Stromal cell of bone marrow (primary cell): ENCODE measurements around the gene DQX1.
"Not testable (repeated sequence)": the region's sequence is repeated elsewhere in the genome, so short reads cannot be mapped to it uniquely, and the experiment has no call there.

ENCODE experiments used
- DNase-seq: peaks from one replicate; pipeline ENCODE4 v3.0.0-alpha.2; 2012; ENCODE audit warnings: low read depth

Gene DQX1

DNA sequence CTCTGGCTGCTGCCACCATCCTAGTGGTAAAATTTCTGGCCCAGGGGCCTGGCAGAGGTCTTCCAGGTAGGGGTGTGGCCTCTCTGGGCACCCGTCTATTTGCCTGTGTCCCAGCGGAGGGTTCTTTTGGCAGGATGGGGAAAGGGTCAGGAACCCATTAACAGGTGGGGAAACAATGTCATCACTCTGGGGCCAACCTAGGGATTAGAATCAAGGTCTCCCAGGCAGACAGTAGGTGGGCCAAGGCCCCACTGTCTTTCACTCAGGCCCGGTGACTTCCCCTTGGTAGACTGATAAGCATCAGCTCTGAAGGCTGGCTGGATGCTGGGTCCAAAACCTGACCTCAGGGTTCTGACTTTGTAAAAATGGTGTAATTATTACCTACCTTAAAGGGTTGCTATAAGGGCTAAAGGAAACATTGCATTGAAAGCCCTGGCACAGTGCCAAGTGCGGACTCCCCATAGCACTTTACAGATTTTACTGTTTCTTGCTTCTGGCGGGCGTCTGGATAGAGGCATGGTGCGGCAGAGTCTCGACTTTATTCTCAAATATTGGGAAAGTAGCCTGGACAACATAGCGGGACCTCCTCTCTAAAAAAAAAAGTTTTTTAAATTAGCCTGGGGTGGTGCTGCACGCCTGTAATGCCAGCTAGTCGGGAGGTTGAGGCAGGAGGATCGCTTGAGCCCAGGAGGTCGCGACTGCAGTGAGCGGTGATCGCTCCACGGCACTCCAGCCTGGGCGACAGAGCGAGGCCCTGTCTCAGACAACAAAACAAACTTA, 28.8 kb downstream of the DQX1 start:
- no peak for DNase-seq

DNA sequence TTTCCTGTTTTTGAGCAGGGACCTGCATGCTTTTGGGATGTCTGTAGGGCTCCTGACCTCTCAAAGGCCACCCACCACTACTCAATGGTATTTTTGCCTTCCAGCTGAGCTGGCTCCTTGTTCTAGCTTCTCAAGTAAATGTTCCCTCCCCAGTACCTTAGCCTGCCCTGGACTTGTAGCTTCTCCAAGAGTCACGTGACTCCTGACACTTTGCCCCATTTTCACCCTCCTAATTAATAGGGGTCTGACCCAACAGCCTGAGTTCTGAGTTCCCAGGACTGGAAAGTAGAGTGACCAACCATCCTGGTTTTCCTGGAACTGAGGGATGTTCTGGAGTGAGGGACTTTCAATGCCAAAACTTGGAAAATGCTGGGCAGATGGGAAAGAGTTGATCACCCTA, 30.6 kb downstream of the DQX1 start:
- no peak for DNase-seq

DNA sequence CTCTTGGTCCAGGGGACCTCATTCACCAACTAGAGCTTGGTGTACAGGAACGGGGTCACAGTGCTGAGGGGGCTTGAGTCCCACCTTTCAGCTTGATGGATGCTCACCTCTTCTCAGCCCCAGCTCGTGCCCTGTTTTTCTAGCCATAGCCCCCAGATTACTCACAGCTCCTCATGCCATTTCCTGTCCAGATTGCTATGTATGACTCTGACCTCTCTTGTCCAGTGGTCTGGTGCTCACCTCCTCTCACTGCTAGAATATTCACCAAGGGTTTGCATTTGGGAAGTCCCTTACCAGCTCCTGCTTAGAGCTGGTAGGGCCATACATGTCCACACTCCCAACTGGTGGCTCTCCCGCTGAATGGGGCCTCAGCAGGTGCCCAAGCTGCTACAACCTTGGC, 32.5 kb downstream of the DQX1 start:
- no peak for DNase-seq

DNA sequence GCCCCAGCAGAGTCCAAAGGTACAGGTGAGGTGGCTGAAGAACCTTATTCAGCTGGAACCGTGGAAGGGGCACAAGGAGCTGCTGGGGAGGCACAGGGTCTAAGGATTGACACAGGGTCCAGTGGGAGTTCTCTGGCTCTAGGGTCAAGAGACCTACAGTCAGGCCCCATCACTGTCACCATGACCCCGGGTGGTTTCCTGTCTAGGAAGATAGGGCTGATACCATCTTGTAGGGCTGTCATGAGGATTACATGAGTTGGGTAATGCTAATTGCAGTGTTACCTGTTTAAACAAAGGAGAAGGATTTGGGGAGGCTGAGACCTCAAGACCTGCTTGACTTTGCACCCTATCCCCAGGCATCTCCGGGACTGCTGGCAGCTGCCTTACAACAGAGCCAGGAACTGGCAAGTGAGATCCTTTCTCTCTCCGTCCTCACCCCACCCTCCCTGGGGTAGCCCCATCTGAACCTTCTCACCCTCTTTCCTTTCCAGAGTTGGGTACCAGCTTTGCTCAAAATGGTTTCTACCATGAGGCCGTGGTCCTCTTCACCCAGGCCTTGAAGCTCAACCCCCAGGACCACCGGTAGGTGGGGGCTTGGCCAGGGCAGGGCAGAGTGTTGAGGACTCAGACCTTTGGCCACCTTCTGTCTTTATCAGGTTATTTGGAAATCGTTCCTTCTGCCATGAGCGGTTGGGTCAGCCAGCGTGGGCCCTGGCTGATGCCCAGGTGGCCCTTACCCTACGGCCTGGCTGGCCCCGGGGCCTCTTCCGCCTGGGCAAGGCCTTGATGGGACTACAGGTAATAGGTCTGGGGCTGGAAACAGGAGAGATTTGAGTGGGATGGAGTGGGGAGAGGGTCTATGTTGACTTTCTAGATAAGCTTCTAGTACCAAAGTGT, 34.1 kb downstream of the DQX1 start:
- no peak for DNase-seq

DNA sequence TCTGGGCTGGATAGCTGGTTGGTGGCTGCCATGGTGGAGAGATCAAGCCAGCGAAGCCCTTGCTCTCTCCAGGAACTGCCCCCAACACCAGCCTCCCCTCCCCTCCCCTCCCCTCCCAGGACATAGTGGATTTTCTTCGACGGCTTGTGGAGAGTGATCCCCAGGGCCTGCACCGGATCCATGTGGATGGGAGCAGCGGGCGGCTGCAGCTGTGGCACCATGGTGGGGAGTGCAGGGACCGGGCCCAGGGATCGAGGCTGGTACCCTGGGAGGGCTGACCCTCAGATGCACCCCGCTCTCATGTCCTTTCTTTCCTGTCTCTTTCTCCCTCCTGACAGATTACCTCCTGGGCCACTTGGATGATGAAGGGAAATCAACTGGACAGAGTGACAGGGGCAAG, 36.1 kb downstream of the DQX1 start:
- no peak for DNase-seq

DNA sequence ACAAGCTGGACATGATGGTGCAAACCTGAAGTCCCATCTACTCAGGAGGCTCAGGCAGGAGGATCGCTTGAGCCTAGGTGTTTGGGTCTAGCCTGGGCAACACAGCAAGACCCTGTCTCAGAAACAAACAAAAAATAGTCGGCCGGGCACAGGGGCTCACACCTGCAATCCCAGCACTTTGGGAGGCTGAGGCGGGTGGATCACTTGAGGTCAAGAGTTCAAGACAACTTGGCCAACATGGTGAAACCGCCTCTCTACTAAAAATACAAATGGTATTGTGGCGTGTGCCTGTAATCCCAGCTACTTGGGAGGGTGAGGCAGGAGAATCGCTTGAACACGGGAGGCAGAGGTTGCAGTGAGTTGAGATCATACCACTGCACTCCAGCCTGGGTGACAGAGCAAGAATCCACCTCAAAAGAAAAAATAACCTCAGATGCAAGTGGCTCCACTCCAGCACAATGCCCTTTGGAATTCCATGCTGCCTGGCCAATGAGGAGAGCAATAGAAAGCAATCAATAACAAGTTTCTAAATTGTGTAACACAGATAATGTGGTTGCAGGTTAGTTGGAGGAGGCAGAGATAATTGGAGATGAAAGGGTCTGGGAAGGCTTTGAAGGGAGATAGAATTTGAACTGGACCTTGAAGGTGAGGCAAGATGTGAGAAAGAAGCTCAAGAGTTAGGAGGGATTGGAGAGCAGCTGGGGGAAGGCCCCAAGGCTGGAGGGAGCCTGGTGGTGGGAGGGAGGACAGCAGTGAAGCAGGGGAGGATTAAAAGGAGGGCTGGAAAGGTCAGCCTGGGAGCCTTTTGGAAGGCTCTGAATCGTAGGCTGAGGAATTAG, 37.2 kb downstream of the DQX1 start:
- no peak for DNase-seq

DNA sequence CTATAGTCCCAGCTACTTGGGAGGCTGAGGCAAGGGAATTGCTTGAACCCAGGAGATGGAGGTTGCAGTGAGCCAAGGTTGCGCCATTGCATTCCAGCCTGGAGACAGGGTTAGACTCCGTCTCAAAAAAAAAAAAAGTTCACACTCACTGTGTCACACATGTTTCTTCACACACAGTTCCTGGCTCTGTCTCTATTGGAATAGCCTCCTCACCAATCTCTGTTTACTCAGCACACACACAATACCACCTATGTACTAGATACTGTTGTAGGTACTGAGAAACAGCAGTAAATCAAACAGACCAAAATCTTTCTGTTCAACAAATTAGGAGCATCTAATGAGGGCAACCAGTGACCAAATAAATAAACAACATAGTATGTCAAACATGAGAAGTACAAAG, 39.9 kb downstream of the DQX1 start:
- DNase-seq, result no peak

DNA sequence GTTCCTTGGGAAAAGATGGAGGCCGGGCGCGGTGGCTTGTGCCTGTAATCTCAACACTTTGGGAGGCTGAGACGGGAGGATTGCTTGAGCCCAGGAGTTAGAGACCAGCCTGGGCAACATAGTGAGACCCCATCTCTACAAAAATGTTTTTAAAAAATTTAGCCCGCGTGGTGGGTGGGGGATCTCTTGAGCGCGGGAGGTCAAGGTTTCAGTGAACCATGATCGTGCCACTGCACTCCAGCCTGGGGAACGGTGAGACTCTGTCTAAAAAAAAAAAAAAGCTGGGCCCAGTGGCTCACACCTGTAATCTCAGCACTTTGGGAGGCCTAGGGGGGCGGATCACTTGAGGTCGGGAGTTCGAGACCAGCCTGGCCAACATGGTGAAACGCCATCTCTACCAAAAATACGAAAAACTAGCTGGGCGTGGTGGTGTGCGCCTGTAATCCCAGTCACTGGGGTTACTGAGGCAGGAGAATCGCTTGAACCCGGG, 42.3 kb downstream of the DQX1 start:
- DNase-seq, result not testable (repeated sequence)

DNA sequence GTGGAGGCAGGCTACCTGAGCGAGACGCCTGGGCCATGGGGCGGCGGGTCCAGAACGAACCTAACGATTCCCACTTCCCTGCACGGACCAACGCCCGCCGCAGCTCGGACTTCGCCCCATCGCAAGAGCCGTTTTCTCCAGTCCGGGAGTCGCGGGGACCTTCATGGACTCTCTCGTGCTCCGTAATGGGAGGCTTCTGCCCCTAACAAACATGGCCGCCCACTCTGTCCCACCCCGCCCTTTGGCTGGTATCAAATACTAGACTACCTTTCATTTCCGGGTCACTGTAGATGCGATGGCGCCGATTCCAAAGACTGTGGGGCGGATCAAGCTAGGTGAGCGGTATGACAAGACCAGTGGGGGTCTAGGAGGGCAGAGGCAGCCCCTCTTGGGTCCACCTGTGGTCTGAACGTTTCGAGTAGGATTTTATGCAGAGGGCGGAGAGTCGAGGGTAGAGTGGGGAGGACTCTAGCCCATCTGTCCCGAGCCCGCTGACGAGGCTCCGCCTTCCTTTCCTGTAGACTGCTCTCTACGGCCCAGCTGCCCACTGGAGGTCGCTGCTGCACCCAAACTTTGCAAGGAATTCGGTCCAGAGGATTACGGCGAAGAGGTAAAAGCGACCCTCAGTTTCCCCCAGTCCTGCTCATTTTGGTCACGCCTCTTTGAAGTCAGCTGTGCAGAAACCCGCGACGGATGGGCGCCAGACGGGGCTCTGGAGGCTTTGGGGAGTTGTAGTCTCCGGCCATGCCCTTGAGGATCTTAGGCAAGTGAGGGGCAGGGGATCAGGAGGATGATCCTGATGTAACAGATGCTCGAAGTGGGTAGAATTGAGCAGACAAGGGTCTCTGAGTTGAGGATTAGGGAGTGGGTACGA, 43.0 kb downstream of the DQX1 start, which contains the start of the genes CCDC142 and TTC31:
Gene CCDC142 (minus strand): TSS at position 198 of the 874 bp plus-strand sequence. CDS start 161 bp downstream, at position 37.
Gene TTC31 (plus strand): TSS at position 281 of the 874 bp plus-strand sequence. CDS start 15 bp downstream, at position 296.
- peak; percentile 93 for DNase-seq

DNA sequence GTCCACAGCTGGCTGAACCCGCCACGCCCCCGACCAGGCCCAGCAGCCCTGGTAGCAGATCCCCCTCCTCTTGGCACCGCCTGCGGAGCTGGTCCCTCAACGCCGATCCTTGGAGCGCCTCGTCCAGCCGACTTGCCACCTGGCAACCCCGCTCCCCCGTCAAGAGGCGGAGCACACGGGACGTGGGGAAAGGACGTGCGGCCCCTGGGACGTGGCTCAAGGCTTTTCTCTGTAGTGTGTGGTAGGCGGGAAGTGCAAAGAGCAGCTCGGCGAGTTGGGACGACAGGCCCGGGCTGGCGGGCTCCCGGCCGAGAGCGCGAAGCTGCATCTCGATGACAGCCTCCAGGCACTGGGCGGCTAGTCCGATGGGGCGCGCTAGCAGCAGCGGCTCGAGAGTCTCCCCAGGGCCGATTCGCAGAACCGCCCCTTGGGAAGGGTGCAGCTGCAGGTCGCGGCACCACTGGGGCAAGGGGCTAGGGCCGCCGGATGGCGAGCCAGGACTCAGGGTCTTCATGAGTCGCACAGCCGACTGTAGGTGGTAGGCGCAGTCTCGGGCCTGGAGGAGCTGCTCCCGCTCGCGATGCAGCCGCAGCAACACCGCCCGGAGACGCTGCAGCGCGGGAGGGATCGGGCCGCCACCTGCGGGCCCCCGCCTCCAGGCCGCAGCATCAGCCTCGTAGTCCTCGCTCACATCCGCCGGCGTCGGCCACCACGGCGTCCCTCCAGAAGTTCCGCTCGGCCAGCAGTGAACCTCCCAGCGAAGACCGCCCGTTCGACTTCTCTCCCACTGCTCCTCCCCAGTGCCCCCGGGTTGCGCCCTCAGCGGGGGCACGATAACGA, 43.9 kb downstream of the DQX1 start:
- DNase-seq, result no peak

DNA sequence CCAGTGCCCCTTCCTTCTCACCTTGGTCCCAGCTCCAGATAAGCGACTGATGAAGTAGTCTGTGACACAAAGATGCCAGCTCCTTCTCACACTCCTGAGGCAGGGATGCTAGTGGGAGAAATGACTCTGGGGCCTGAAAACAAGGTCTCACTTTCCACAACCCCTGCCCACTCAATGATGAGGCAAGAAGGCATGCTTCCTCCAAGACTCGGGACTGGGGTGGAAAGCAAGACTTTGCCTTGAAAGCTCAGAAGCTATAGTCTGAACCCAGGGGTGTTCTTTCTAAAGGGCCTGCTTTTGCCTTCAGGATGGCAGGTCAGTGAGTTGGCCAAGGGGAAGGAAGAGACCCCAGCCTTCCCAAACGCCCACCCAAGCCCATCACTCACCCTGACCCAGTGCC, 44.6 kb downstream of the DQX1 start:
- DNase-seq, result no peak

DNA sequence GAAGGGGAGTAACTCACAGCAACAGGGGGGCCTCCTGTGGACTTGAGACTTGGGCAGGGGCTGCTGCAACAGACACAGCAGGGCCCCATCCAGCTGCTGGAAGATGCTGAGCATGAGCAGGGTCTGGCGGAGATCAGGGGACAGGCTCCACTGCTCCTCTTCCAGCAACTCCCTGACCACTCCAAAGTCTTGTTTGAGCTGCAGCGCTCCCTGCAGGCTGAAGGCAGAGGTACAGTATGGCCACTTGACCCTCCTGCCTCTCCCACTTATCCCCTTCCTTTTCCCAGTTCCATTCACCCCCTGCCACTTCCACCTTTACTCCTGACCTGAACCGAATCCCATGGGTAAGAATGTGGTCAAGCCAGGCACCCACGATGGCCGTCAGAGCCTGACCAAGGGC, 51.1 kb downstream of the DQX1 start:
- DNase-seq, result no peak

DNA sequence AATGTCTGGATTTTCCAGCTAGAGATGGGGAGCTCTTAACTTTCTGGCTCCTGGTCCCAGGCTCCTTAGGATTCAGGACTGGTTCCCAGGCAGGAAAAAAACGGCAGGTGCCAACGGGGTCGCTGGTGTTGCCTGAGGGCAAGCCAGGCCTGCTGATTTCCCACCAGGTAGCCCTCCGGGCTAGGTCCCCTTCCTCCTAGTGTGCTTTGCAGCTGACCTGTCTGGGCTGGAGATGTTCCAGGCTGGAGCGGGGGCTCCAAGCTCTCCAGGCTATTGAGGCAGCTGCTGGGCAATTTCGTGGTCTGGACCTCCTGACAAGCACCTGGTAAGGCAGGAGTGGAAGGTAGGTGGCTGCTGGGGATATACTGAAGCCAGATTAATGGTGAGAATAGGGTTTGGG, 51.5 kb downstream of the DQX1 start:
- no peak for DNase-seq

DNA sequence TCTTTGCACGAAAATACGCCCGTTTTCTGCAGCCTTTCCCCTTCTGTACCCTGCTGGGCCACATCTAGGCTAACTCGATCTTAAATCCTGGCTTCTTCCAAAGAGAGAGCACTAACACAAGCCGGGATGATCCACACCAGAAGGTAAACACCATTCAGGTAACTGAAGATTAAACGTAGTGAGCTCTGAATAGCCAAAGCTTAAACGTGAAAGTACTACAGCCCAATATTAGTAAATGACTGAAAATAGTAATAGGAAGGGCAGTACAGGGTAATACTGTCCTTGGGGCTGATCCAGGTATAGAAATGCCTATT, 53.1 kb downstream of the DQX1 start:
- DNase-seq, result no peak

DNA sequence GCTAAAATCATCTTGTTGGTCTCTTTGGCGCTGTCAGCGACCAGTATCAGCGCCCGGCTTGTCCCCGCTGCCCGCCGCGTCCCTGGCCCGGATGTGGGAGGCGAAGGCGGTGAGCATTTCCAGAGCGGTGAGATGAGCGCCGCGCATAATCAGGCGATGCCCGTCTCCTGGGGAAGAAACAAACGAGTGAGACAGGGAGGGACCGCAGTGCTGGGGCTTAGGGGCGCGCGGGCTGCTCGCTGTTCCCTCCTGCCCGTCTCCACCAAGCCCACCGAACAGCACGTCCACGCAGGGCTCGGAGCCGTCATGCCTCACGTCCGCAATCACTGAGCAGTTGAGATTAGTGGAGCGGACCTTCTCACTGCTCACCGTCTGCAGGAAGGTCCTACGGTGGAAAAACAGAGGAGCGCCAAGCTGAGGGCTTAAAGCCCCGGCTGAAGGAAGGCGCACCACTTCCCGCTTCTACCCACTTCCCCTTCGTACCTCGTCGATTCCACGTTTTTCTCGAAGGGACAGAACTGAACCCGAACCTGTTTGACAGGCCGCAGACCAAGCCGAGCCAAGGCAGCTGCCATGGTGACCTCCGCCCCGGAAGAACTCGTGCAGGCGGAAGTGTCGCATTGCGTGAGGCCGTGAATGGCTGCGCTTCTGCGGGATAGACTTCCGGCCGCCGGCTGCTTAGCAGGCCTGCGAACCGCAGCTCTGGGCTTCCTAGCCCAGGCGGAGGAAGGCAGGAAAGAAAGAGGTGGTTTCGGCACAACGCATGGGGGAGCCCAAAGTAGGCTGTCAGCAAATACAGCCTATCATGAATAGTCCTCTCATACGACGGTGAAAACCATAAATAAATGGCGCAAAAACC, 53.7 kb downstream of the DQX1 start, which contains the start of gene MRPL53:
Gene MRPL53 (minus strand): TSS at position 595 of the 859 bp plus-strand sequence. CDS start 20 bp downstream, at position 575.
- peak; percentile 85 for DNase-seq

DNA sequence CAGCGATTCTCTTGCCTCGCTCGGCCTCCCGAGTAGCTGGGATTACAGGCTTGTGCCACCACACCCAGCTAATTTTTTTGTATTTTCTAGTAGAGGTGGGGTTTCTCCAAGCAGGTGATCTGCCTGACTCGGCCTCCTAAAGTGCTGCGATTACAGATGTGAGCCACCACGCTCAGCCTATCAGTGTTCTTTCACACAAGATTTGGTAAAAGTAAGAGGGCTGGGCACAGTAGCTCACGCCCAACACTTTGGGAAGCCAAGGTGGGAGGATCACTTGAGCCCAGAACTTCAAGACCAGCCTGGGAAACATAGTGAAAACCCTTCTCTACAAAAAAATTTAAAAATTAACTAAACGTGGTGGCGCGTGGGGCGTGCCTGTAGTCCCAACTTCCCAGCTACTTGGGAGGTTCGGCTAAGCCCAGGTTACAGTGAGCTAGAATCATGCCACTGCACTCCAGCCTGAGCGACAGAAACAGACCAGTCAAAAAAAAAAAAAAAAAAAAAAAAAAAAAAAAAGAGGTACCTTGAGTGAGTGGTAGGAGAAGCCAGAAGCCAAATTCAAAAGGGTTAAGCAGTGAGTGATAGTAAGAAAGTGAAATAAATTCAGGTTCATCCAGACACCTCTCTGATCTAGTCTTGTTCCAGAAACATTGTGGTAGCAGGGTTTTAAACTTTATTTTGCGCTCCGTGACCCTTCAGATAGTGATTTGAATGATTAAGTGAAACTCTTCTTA, 54.5 kb downstream of the DQX1 start:
- DNase-seq, result no peak

DNA sequence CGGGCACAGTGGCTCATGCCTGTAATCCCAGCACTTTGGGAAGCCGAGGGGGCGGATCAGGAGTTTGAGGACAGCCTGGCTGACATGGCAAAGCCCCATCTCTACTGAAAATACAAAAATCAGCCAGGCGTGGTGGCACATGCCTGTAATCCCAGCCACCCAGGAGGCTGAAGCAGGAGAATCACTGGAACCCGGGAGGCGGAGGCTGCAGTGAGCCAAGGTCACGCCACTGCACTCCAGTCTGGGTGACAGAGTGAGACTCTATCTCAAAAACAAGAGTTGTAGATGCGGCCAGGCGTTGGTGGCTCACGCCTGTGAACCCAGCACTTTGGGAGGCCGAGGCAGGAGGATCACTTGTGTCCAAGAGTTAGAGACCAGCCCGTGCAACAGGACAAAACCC, 55.3 kb downstream of the DQX1 start:
- not testable (repeated sequence) for DNase-seq
